HG03135 (cell line): ENCODE measurements around the gene SOX1.

Experiments used
- ATAC-seq: cut with Tn5 transposase; IDR thresholded peaks from one replicate; pipeline ENCODE4 v1.9.1; 2021; ENCODE audit warnings: mild to moderate bottlenecking, moderate library complexity; ENCODE audit not compliant: unreplicated experiment

The SOX1 gene

DNA sequence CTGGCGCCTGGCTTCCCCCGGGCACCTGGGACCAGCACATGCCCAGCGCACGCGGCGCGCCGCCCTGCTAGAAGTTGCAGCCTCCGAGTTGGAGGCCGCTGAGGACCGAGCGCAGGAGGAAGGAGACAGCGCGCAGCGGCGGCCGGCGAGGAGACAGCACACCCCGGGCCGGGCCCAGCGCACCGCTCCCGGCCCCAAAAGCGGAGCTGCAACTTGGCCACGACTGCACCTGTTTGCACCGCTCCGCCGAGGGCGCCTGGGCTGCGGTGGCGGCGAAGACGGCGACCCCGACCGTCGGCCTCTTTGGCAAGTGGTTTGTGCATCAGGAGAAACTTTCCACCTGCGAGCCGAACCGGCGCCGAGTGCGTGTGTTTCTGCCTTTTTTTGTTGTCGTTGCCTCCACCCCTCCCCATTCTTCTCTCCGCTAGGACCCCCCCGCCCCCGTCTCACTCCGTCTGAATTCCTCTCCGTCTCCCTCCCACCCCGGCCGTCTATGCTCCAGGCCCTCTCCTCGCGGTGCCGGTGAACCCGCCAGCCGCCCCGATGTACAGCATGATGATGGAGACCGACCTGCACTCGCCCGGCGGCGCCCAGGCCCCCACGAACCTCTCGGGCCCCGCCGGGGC, at the start of gene SOX1:
SOX1 (plus strand) TSS at position 34 of the 626 bp plus-strand sequence; CDS start at position 544, 510 bp downstream.
- no peak for ATAC-seq

DNA sequence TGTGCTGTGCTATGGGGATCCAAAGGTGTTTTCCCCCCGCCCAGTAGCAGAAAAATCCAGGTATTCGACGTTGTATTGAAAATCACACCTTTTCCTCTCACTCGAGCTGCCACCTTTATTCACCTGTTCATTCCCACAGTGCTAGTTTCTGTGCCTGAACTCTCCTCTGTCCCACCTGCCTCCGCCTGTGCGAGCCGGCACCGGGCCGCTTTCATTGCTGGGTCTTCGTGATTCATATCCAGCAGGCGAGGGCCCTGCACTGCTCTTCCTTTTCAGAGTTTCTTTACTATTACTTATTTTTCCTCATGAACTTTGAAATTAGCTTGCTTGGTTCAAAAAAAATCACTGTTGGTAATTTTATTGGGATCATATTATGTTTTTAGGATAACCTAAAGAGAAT, 42.4 kb upstream of the SOX1 start:
- ATAC-seq = no peak

DNA sequence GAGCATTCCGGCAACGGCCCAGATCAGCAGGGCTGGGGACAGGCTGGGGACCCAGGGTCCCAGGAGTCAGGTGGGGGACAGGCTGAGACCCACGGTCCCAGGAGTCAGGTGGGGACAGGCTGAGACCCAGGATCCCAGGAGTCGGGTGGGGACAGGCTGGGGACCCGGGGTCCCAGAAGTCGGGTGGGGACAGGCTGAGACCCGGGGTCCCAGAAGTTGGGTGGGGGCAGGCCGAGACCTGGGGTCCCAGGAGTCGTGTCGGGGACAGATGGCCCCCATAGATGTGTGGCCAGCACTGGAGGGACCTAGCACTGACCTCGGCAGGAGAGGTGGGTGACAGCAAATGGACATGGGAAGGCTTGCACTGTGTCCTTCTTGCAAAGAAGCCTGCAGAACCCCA, 39.7 kb upstream of the SOX1 start:
- ATAC-seq = no peak

DNA sequence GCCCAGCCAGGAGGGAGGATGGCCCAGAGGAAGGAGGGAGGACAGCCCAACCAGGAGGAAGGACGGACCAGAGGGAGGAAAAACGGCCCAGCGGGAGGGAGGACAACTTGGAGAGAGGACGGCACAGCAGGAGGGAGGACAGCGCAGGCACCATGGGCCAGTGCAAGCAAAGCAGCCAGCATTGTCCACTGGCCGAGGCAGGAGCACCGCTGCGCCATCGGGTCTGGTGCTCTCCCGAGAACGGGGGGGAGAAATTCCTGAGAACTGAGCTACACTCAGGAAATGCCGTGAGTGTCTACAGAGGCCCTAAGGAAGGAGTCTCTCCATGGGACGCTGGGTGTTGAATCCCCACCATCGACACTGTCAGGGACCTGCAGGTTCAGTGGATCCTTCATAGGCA, 38.5 kb upstream of the SOX1 start:
- ATAC-seq = no peak

DNA sequence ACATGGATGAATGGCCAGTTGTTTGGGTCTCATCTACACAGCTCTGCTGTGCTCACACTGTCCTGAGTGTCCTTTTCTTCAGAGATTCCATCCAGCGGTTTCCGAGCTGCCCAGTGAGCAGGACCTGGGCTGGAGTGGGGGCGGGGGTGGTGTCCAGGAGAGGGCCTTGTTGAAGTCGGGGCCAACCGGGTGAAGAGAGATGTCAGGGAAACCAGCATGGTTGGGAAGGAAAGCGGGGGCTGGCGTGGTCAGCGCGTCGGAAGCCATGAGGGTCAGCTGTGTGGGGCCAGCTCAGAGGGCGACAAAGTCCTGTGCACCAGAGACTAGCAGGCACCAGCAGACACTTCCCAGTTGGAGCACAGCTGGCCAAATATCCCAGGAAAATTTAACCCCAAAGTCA, 37.8 kb upstream of the SOX1 start:
- no peak for ATAC-seq

DNA sequence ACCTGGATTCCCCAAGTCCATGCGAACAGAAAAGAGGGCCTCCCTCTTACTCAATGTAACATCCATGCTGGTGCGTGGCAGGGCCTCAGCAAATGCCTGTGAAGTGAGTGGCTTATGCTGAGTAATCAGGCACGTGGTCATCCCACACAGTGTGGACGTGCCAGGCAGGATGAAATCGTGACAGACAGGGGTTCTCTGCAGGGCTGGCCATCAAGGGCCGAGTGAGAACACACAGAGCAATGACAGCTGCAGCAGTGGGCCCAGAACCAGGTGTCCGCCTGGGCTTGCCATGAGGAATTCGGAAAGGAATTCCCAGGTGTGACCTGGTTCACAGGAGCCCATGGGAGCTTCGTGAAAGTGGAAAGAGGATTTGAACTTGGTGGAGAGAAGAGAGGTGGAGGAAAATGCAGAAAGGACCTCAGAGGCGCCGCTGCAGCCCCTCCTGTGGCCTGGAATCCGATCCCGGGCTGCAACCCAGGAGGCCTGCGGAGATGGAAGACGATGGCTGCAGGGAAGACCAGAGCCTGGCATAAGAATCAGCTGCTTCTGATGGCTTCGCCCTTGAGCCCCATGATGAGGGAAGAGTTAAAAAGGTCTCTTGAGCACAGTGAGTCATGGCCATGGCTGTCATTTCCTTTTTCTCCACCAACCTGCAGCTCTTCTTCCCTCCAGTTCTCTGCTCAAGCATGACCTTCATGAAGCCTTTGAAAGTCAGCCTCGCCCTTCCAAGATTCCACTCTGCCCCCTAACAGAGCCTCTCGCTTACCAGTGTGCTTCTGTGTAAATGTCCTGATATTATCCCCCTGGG, 34.6 kb upstream of the SOX1 start:
- ATAC-seq = no peak

DNA sequence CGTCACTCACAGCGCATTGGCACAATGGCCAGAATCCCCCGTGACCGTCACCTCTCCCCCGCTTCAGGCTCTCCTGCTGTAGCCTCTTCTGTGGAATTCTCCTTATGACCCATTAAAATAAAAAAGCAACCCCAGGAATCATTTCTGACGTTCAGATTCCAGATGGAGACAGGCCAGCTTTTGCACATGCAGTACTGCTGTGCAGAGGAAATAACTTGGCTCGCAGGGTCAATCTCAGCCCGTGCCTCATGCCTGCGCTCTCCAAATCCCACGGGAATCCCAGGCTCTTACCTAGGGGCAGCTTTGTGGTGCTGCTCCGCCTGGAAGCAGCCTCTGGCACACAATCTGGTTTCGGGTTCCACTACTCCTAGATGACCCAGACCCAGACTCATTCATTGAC, 32.7 kb upstream of the SOX1 start:
- ATAC-seq = no peak

DNA sequence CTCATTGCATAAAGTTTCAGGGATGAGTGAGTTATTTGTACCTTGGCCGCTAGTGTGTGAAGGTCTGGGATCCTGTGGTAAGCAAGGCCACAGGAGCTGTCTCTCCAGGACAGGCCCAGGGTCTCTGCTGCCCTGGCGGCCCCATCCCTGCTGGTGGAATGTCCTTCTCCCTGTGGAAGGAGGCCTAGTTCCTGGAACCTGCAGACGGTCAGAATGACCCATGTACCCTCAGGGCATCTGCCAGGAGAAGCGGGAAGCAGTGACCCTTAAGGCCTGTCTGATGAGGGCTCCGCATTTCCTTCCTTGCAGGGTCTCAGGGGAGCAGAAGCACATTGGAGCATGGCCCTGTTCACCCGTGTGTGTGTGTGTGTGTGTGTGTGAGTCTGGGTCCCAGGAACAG, 32.1 kb upstream of the SOX1 start:
- no peak for ATAC-seq

DNA sequence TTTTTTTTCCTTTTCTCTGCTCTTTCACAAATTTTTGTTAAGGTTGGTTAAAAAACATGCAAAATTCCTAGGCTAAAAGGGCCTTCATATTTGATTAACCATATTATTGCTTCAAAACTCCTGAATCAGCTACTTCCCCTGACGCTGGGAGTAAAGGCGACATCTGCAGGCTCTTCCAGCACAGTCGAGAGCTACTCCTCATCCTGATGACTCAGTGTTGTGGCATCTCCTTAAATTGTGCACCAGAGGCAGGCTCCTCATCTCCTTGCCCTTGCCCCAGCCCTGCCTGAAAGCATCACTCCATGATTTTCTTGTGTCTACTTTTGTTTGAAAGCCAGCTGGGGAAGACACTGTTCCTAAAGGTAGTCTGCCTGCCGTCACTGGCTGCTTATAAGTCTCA, 24.5 kb upstream of the SOX1 start:
- no peak for ATAC-seq

DNA sequence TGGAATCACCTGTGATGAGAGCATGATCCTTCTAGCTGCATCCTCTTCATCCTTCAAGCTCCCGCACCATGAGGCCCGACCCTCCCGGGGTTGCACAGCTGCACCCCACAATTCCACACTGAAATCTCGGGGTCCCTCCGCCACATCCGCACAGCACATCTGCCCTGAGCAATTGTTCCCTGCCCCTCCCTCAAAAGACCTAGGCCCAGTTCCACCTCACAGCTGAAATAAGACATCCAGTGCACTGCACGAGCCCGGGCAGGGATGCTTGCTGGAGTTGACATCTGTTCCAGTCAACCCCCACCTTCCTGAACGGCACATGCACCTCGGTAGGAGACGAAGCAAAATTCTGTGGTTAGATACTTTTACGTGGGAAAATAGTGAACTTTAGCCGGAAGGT, 14.7 kb upstream of the SOX1 start:
- no peak for ATAC-seq

DNA sequence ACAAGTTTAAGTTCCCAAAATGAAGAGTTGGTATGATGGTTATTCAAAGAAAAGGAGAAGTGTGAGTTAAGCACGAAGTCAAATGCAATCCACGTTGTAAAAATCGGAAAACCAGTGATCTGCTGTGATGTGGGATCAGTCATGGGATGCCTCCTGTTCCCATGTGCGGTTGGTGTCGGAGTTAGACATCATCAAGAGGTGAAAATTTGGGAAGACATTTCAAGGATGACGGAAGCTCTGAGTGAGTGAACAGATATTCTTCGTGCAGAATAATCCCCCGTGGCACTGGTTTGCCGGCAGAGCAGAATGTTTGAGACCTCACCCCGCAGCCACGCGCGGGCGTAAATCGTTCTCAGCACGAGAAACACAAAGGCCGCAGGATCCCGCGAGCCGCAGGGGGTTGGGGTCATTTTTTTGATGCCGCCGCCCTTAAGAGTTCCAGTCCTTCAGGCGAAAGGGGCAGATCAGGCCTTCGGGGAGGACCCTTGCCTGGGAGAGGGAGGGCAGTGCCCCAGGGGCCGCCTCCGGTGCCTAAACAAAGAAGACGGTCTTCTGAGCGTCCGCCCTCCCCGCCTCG, 13.7 kb upstream of the SOX1 start:
- no peak for ATAC-seq

DNA sequence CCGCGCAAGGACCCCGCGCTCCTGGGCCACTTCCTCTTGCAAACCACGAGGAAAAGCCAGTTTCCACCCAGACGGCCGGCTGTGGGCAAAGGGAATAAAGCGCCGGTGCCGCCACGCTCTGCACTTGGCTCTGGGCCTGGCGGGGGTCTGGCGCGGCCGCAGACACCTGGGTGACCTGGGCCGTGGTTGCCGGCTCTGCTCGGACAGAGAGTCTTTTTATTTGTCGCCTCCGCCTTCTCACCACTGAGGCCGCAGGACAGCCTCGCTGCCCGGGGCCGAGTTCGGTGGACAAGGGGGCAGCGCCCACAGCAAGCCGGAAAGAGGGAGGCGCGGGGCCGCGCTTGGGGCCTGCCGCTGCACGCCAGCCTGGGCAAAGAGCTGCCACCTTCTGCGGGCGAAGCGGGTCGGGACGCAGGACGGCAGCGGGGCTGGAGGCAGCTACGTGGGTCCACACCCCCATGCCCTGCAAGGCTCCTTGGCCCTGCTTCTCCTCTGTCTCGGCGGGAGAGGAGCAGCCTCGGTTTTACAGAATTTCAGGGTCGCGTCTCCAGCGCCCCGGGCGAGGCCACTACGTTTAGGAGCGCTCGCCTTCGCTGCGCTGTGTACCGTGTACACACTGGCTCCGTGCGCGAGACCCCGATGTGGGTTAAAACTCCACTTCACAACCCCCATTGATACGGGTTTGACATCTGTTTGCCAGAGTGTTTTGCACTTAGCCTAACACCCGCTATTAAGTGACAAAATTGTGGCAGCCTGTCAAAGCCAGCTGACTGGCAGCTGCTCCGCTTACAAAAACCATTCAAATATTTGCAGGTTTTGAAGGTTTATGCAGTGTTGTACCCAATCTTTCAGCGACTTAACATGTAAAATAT, 13.0 kb upstream of the SOX1 start:
- ATAC-seq = no peak

DNA sequence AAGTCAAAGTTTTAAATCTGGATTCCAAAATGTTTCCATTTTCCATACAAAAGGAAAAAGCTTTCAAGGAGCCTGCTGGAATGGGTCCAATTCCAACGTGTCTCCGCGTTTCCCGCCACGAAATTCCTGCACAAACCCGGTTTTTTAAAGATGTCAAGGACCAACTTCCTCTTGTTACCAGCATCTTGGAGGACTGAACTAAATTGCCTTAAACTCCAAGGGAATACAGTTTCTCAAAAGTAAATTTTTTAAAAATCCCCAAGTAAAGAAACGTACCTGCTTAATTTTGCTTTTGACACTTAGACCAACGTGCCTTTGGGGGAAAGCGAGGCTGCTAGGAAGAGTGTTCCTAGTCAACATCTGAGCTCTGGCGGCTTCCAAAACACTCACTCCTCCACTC, 12.3 kb upstream of the SOX1 start:
- ATAC-seq = no peak

DNA sequence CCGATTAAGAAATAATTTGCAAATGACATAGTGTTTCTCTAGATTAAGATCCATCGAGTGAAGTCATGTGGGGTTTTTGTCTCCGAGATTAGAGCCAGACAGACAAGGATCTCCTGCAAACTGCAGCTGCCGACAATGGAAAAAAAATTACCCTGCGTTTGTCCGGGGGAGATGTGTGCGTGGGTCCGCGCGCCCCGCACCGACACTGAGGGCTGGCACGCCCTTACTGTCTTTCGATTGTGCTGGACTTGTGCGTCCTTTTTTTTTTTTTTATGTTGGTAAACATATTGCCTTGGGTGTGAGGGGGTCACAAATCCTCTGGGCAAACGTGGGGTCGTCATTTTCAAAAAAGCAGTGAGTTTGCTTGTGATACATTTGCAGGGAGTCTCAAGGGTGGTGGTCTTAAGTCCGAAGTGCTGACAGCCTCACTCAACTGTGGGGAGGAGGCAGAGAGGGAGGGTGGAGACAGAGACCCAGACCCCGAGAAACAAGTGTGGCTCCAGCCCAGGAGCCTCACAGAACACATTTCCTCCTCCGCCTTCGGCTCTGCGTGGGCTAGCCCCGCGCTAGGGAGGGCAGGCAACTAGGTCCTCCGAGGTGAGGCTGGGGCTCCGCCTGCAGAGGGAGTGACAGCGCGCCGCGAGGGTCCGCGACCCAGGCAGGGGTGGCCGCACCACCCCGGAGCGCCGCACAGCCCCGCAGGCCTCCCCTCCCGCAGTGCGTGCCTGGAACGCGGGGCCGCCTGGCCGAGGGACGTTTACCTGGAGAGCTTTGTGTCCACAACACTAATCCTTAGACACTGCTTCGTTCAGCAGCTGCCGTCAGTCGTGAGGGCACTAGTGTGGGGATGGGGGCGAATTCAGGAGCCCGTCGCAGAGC, 11.7 kb upstream of the SOX1 start:
- ATAC-seq = no peak

DNA sequence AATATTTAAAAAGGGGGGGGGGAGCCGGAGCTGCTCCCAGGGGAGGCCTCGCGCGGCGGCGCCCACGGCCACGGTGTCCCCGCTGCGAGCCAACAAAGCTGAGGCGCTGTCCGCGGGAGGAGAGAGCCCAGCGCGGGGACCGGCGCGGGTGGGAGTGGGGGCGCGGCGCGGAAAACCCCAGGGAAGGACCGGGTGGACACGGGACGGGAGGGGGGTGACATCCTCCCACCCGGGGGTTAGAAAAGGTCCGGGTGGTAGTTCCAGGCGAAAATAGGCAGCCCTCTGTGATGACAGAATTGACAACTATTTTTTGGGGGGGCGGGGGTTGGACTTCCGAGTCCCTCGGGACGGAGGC, 11.1 kb upstream of the SOX1 start:
- ATAC-seq = no peak

DNA sequence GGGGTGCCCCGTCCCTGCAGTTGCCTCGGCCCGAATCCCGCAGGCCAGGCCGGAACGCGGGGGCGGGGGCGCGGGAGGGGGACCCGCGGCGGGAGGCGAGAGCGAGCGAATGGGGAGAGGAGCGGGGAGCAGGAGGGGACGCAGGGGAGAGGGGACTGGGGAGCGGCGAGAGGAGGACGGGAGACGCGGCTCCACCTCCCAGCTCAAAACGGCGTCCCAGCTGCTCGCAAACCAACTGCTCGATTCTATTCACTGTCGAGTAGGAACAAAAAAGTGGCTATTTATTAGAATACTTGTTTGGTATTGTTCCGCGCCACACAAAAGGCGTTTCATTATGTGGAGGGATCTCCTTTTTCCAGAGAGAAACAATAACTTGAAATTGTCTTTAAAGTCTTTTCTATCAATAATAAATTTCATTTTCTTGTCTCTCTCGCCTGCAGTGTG, 10.6 kb upstream of the SOX1 start:
- no peak for ATAC-seq

DNA sequence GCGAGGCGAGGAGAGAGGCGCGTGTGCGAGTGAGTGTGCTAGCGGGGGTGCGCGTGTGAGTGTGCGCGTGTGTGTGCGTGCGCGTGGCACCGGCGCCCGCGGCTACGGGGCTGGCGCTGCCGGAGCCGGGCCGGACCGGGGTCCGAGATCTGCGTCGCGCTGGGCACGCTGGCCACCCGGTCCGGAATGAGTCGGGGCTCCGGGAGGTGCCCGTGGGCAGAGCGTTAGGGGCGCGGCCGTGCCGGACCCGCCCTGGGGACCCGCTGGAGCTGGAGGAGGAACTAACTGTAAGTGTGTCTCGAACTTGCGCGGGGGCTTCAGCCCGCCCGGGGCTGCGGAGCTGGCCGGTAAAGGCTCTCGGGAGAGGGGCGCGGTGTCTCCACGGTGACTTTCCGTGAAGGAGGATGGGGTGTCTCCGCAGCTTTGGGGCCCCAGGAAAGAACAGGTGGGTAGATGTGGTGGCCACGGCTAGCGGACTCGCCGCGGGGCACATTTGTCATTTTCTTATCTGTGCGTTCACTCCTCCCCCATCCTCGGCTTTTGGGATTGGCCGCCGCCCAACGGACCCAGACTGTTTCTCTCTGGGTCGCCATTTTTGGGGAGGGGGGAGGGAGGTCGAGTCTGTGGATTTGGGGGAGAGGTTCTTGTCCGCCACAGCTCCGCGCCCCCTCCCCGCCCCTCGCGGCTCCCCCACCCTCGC, 10.1 kb upstream of the SOX1 start:
- ATAC-seq = no peak

DNA sequence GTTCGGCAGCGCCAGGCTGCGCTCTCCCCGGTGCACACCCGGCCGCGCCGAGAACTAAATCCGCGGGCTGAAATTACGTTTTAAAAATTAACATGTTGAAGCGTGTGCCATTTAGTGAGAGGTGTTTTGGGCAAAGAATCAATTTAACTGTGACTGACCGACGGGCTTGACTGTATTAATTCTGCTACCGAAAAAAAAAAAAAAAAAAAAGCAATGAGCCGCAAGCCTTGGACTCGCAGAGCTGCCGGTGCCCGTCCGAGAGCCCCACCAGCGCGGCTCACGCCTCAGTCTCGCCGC, 9.6 kb upstream of the SOX1 start:
- ATAC-seq = no peak

DNA sequence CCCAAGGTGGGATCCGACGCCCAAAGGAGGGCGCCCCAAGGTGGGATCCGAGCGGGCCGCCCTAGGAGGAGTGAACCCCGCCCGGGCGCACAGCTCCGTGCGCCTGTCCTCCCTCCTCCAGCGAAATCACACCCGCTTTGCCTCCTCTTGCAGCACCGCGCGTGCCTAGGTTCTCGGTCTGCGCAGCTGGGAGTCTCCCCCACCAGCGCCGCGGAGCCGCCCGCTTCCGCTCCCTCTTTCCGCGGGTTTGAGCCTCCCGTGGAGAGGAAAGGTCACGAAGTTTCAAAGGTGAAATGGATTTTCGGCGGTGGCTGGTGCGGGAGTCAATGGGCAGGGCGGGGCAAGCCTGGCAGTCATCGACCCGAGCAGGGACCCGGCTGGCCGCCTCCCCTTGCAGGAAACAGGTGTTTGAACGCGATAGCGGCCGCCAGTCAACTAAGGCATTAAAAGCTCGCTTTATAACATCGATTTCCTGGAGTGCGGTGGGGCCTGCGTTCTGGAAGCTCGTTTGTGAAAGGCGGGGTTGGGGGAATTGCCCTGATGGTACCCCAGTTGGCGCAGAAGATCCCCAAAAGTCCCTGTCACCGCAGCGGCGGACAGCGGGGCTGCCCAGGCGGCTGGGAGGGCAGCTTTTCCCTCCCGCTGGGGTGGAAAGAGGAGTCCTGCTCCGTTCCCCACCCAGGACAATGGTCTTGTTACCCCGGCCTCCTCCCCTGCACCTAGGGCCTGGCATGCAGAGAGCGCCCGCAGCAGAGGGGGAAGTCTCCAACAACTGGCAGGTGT, 9.0 kb upstream of the SOX1 start:
- no peak for ATAC-seq
